Measurements from ENCODE around the gene POLR2I. TPM values are rescaled to one million over a fixed set of nuclear protein-coding genes. Genes with fewer than 3 reads are reported as not detected.

The POLR2I gene
- total RNA-seq, 4 donors from 2014 or later: 8.2 to 69.8 (median 25.2) TPM

- Histone ChIP-seq H3K4me3 (no peak overlapping the region), H3K27me3 (no peaks in the 10 kb centered on the region), H3K36me3 (no peaks in the 10 kb centered on the region), H3K9me3 (no peaks in the 10 kb centered on the region), H3K4me1 (no peaks in the 10 kb centered on the region), H3K27ac (no peak overlapping the region)
- intact Hi-C loops (cut with DNase I; ENCODE audit: low total_unique reads): no loop called here
- TF ChIP-seq, protein P1, sequence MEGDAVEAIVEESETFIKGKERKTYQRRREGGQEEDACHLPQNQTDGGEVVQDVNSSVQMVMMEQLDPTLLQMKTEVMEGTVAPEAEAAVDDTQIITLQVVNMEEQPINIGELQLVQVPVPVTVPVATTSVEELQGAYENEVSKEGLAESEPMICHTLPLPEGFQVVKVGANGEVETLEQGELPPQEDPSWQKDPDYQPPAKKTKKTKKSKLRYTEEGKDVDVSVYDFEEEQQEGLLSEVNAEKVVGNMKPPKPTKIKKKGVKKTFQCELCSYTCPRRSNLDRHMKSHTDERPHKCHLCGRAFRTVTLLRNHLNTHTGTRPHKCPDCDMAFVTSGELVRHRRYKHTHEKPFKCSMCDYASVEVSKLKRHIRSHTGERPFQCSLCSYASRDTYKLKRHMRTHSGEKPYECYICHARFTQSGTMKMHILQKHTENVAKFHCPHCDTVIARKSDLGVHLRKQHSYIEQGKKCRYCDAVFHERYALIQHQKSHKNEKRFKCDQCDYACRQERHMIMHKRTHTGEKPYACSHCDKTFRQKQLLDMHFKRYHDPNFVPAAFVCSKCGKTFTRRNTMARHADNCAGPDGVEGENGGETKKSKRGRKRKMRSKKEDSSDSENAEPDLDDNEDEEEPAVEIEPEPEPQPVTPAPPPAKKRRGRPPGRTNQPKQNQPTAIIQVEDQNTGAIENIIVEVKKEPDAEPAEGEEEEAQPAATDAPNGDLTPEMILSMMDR (IDR thresholded peaks at IDR 0.05): no peak
- TF ChIP-seq POLR2A (IDR thresholded peaks at IDR 0.05): no peak
- no peak for DNase-seq
Measured at GRCh38 chr19:36099166-36099785, 15.4 kb downstream of the POLR2I start.

GRCh38 chr19:36097036-36097435 lies 17.6 kb downstream of the POLR2I start:
- H3K4me3 ChIP-seq: no peak overlapping the region
- no peaks in the 10 kb centered on the region for H3K9me3 ChIP-seq
- DNase-seq: no peak
- no peaks in the 10 kb centered on the region for H3K36me3 ChIP-seq
- no peaks in the 10 kb centered on the region for H3K27me3 ChIP-seq
- H3K27ac ChIP-seq: no peak overlapping the region
- no peaks in the 10 kb centered on the region for H3K4me1 ChIP-seq
- intact Hi-C loops (cut with DNase I; ENCODE audit: low total_unique reads): no loop called here
- no peak for TF ChIP-seq POLR2A (IDR thresholded peaks at IDR 0.05)
- TF ChIP-seq, protein P1 (IDR thresholded peaks at IDR 0.05): no peak

DNA sequence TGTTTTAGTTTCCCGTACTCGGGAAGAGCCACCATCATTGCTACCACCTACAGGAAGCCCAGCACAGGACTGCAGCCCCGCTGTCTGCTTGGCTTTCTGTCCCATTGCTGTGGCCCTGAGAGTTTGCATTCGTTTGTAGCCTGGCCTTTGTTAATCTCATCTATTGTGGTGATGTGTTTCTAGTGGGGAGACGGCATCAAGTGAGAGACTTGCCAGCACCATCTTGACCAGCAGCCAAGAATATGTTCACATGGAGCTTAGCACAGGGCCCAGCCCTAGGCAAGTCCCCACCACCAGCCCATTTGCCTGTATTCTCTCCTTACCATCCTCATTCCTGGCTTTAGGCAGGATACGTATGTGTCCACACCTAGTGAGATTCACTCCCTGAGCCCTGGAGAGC lies 21.0 kb downstream of the POLR2I start:
- H3K27ac ChIP-seq: no peak overlapping the region
- no peaks in the 10 kb centered on the region for H3K27me3 ChIP-seq
- no peaks in the 10 kb centered on the region for H3K9me3 ChIP-seq
- TF ChIP-seq, protein P1 (IDR thresholded peaks at IDR 0.05): no peak
- TF ChIP-seq POLR2A (IDR thresholded peaks at IDR 0.05): no peak
- intact Hi-C loops (cut with DNase I; ENCODE audit: low total_unique reads): no loop called here
- no peaks in the 10 kb centered on the region for H3K4me1 ChIP-seq
- no peak overlapping the region for H3K4me3 ChIP-seq
- DNase-seq: no peak
- no peaks in the 10 kb centered on the region for H3K36me3 ChIP-seq

GRCh38 chr19:36093146-36093662 lies 21.5 kb downstream of the POLR2I start:
- intact Hi-C loops (cut with DNase I; ENCODE audit: low total_unique reads): no loop called here
- TF ChIP-seq, protein P1 (IDR thresholded peaks at IDR 0.05): no peak
- TF ChIP-seq POLR2A (IDR thresholded peaks at IDR 0.05): no peak

DNA sequence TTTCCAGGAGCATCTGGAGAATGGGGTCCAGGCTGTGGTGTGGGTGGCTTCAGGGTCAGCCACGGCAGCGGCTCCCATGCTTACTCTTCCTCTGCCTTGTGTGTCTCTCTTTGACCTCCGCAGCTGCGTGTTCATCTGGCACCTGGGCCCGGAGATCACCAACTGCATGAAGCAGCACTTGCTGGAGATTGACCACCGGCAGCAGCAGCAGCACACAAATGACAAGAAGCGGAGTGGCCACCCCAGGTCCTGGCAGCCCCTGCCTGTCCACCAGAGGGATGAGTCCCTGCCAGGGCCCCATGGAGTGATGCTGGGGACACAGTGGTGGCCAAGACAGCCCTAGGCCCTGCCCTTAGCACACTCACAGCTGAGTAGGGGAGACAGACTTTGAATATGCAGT lies 22.1 kb downstream of the POLR2I start:
- intact Hi-C loops (cut with DNase I; ENCODE audit: low total_unique reads): no loop called here
- Histone ChIP-seq H3K27ac (peak overlapping the region in 1 of 2 donors; percentile 36), H3K36me3 (no peaks in the 10 kb centered on the region), H3K4me1 (no peaks in the 10 kb centered on the region), H3K27me3 (no peaks in the 10 kb centered on the region), H3K4me3 (no peak overlapping the region), H3K9me3 (no peaks in the 10 kb centered on the region)
- no peak for TF ChIP-seq POLR2A (IDR thresholded peaks at IDR 0.05)
- TF ChIP-seq, protein P1 (IDR thresholded peaks at IDR 0.05): no peak
- DNase-seq: no peak

More at GRCh38 chr19:36093146-36093662, 21.5 kb downstream of the POLR2I start:
- Histone ChIP-seq H3K4me1 (no peaks in the 10 kb centered on the region), H3K27ac (peak overlapping the region in 1 of 2 donors; percentile 36), H3K4me3 (no peak overlapping the region), H3K36me3 (no peaks in the 10 kb centered on the region), H3K27me3 (no peaks in the 10 kb centered on the region), H3K9me3 (no peaks in the 10 kb centered on the region)
- DNase-seq: no peak
